ENCODE data around the gene TNNT3. TPM values are rescaled to one million over a fixed set of nuclear protein-coding genes. Genes with fewer than 3 reads are reported as not detected.

Gene TNNT3
- total and polyA plus RNA-seq, 3 donors from 2014 or later, result 8.1 to 16.1 (median 13.1) TPM

- peaks cover 35% of the 10 kb centered on the region for H3K4me1 ChIP-seq
- no peaks in the 10 kb centered on the region for H3K36me3 ChIP-seq (ENCODE audit: low read depth, missing control alignments)
- no peak for DNase-seq
- WGBS, 2 donors, result 78 to 81% methylated on average over 16 to 21 of the region's 21 CpGs
- H3K4me3 ChIP-seq, result no peak overlapping the region
- H3K27me3 ChIP-seq, result no peaks in the 10 kb centered on the region
- H3K27ac ChIP-seq, result peak overlapping the region in 1 of 2 donors; percentile 19
- intact Hi-C loops (cut with DNase I; ENCODE audit: low total_unique reads), result no loop called here
- H3K9me3 ChIP-seq, result no peaks in the 10 kb centered on the region
- no peak for TF ChIP-seq POLR2A (IDR thresholded peaks at IDR 0.05)
- TF ChIP-seq CTCF (IDR thresholded peaks at IDR 0.05), result no peak
Measured at GRCh38 chr11:1924646-1925372, 5.3 kb downstream of the TNNT3 start.

GRCh38 chr11:1925373-1926155, 6.1 kb downstream of the TNNT3 start:
- H3K9me3 ChIP-seq, result no peaks in the 10 kb centered on the region
- H3K4me3 ChIP-seq, result no peak overlapping the region
- no peak overlapping the region for H3K27ac ChIP-seq
- H3K4me1 ChIP-seq, result peaks cover 42% of the 10 kb centered on the region
- TF ChIP-seq CTCF (IDR thresholded peaks at IDR 0.05) (no peak), POLR2A (IDR thresholded peaks at IDR 0.05) (no peak)
- no peaks in the 10 kb centered on the region for H3K27me3 ChIP-seq
- DNase-seq, result no peak
- intact Hi-C loops (cut with DNase I; ENCODE audit: low total_unique reads), result no loop called here
- 91 to 94% methylated on average over 13 to 23 of the region's 23 CpGs for WGBS, 2 donors
- H3K36me3 ChIP-seq (ENCODE audit: low read depth, missing control alignments), result no peaks in the 10 kb centered on the region

GRCh38 chr11:1926156-1927025, 6.9 kb downstream of the TNNT3 start:
- H3K27me3 ChIP-seq, result no peaks in the 10 kb centered on the region
- H3K4me3 ChIP-seq, result no peak overlapping the region
- 86 to 87% methylated on average over 40 to 41 of the region's 41 CpGs for WGBS, 2 donors
- TF ChIP-seq CTCF (IDR thresholded peaks at IDR 0.05), result no peak
- intact Hi-C loops (cut with DNase I; ENCODE audit: low total_unique reads), result no loop called here
- H3K4me1 ChIP-seq, result peaks cover 43% of the 10 kb centered on the region
- DNase-seq, result no peak
- H3K36me3 ChIP-seq (ENCODE audit: low read depth, missing control alignments), result no peaks in the 10 kb centered on the region
- no peaks in the 10 kb centered on the region for H3K9me3 ChIP-seq
- H3K27ac ChIP-seq, result peak overlapping the region in 1 of 2 donors; percentile 71

GRCh38 chr11:1927026-1927847, 7.7 kb downstream of the TNNT3 start:
- TF ChIP-seq POLR2A (IDR thresholded peaks at IDR 0.05) (no peak), CTCF (IDR thresholded peaks at IDR 0.05) (no peak)
- Histone ChIP-seq H3K9me3 (no peaks in the 10 kb centered on the region), H3K27ac (peak overlapping the region in 1 of 2 donors; percentile 71), H3K36me3 (ENCODE audit: low read depth, missing control alignments) (no peaks in the 10 kb centered on the region), H3K4me3 (no peak overlapping the region), H3K4me1 (peaks cover 44% of the 10 kb centered on the region), H3K27me3 (no peaks in the 10 kb centered on the region)
- DNase-seq, result peak; percentile 63
- WGBS, 2 donors, result 60 to 78% methylated on average over 15 to 25 of the region's 28 CpGs
- intact Hi-C loops (cut with DNase I; ENCODE audit: low total_unique reads), result no loop called here

Data from testis (tissue), 3 donors.